NOMO-1 (cell line): ENCODE measurements around the gene ST3GAL5.

Experiments
- DNase-seq, 2 experiments: peaks; one replicate each; lab custom pipeline; 2025; ENCODE audit not compliant: unreplicated experiment in 2 of 2; lab: John Stamatoyannopoulos, UW

ST3GAL5 gene

GRCh38 chr2:85811180-85812093 is 77.4 kb downstream of the ST3GAL5 start:
- DNase-seq, result no peak

GRCh38 chr2:85810371-85811179 is 78.2 kb downstream of the ST3GAL5 start:
- no peak for DNase-seq

GRCh38 chr2:85807756-85808155 is 81.0 kb downstream of the ST3GAL5 start:
- no peak for DNase-seq

- DNase-seq, result peak in 1 of 2 experiments; percentile 39
Measured at GRCh38 chr2:85806358-85807118, 82.3 kb downstream of the ST3GAL5 start.

GRCh38 chr2:85804583-85804982 is 84.2 kb downstream of the ST3GAL5 start:
- peak; percentile 21 to 32 for DNase-seq

GRCh38 chr2:85803704-85804425 is 84.9 kb downstream of the ST3GAL5 start:
- DNase-seq, result no peak

GRCh38 chr2:85802354-85803103 is 86.3 kb downstream of the ST3GAL5 start:
- DNase-seq, result no peak

- no peak for DNase-seq
Measured at GRCh38 chr2:85801871-85802270, 86.9 kb downstream of the ST3GAL5 start.

- no peak for DNase-seq
Measured at GRCh38 chr2:85800586-85800985, 88.2 kb downstream of the ST3GAL5 start.

GRCh38 chr2:85799215-85799956 is 89.4 kb downstream of the ST3GAL5 start:
- no peak for DNase-seq

- DNase-seq, result no peak
Measured at GRCh38 chr2:85797921-85798320, 90.9 kb downstream of the ST3GAL5 start.

GRCh38 chr2:85797263-85797660 is 91.5 kb downstream of the ST3GAL5 start:
- no peak for DNase-seq

- no peak for DNase-seq
Measured at GRCh38 chr2:85796341-85797262, 92.2 kb downstream of the ST3GAL5 start.

- DNase-seq, result no peak
Measured at GRCh38 chr2:85796046-85796340, 92.8 kb downstream of the ST3GAL5 start.

- DNase-seq, result no peak
Measured at GRCh38 chr2:85795331-85796045, 93.3 kb downstream of the ST3GAL5 start.

GRCh38 chr2:85794491-85795121 is 94.2 kb downstream of the ST3GAL5 start:
- no peak for DNase-seq

- DNase-seq, result no peak
Measured at GRCh38 chr2:85794038-85794441, 94.8 kb downstream of the ST3GAL5 start.
